ENCODE data around the gene SCARB1. TPM values are rescaled to one million over a fixed set of nuclear protein-coding genes. Genes with fewer than 3 reads are reported as not detected.
A peak's percentile ranks its signal among the peaks of the same experiment; 100 is the strongest.

The SCARB1 gene
- total RNA-seq, 6 experiments from 2014 or later, result 128 to 359 (median 214) TPM

- H3K4me1 ChIP-seq, result peaks cover 0 to 61% (median 24%) of the 10 kb centered on the region in 4 donors
- ATAC-seq, result peak in 1 of 4 donors; percentile 1
- peak in 1 of 3 donors; percentile 82 for DNase-seq
- no peaks in the 10 kb centered on the region for H3K36me3 ChIP-seq
- no peaks in the 10 kb centered on the region for H3K9me3 ChIP-seq
- 37% methylated on average over 5 of the region's 18 CpGs for WGBS (ENCODE audit: insufficient coverage, low coverage, low lambda C conversion rate, missing lambda C conversion rate)
- intact Hi-C loops (cut with DNase I), result no loop called here
- H3K4me3 ChIP-seq, result no peak overlapping the region
- peak overlapping the region; percentile 27 to 91 (median 53) for H3K27ac ChIP-seq
- H3K27me3 ChIP-seq, result no peaks in the 10 kb centered on the region
- TF ChIP-seq POLR2A (IDR thresholded peaks at IDR 0.05) (no peak), CTCF (IDR thresholded peaks at IDR 0.05) (no peak)
Measured at GRCh38 chr12:124833693-124834122, 30.0 kb downstream of the SCARB1 start.

- Histone ChIP-seq H3K27me3 (no peaks in the 10 kb centered on the region), H3K4me3 (no peak overlapping the region), H3K9me3 (no peaks in the 10 kb centered on the region), H3K27ac (peak overlapping the region; percentile 91 to 96 (median 92)), H3K36me3 (no peaks in the 10 kb centered on the region), H3K4me1 (peaks cover 0 to 61% (median 20%) of the 10 kb centered on the region in 4 donors)
- ATAC-seq (no peak), DNase-seq (no peak)
- WGBS (ENCODE audit: insufficient coverage, low coverage, low lambda C conversion rate, missing lambda C conversion rate), result 11% methylated on average over 4 of the region's 4 CpGs
- TF ChIP-seq POLR2A (IDR thresholded peaks at IDR 0.05) (no peak), CTCF (IDR thresholded peaks at IDR 0.05) (no peak)
- intact Hi-C loops (cut with DNase I), result no loop called here
Measured at GRCh38 chr12:124832856-124833255, 30.8 kb downstream of the SCARB1 start.

- TF ChIP-seq CTCF (IDR thresholded peaks at IDR 0.05) (no peak), POLR2A (IDR thresholded peaks at IDR 0.05) (peak; percentile 31)
- peak overlapping the region; percentile 91 to 96 (median 92) for H3K27ac ChIP-seq
- no peaks in the 10 kb centered on the region for H3K9me3 ChIP-seq
- no peaks in the 10 kb centered on the region for H3K27me3 ChIP-seq
- no peak overlapping the region for H3K4me3 ChIP-seq
- WGBS (ENCODE audit: insufficient coverage, low coverage, low lambda C conversion rate, missing lambda C conversion rate), result 43% methylated on average over 7 of the region's 8 CpGs
- peak; percentile 22 to 40 (median 28) for ATAC-seq
- no peak for DNase-seq
- peaks cover 0 to 54% (median 17%) of the 10 kb centered on the region in 4 donors for H3K4me1 ChIP-seq
- H3K36me3 ChIP-seq, result no peaks in the 10 kb centered on the region
- intact Hi-C loops (cut with DNase I), result no loop called here
Measured at GRCh38 chr12:124831590-124831989, 32.1 kb downstream of the SCARB1 start.

- no peaks in the 10 kb centered on the region for H3K36me3 ChIP-seq
- no peak for DNase-seq
- peak overlapping the region; percentile 90 to 96 (median 92) for H3K27ac ChIP-seq
- no peak for ATAC-seq
- no peaks in the 10 kb centered on the region for H3K27me3 ChIP-seq
- TF ChIP-seq CTCF (IDR thresholded peaks at IDR 0.05), result no peak
- no peak overlapping the region for H3K4me3 ChIP-seq
- no peaks in the 10 kb centered on the region for H3K9me3 ChIP-seq
- 83% methylated on average over 4 of the region's 6 CpGs for WGBS (ENCODE audit: insufficient coverage, low coverage, low lambda C conversion rate, missing lambda C conversion rate)
- H3K4me1 ChIP-seq, result peaks cover 0 to 58% (median 22%) of the 10 kb centered on the region in 4 donors
- intact Hi-C loops (cut with DNase I), result no loop called here
Measured at GRCh38 chr12:124830306-124830705, 33.4 kb downstream of the SCARB1 start.

All from right lobe of liver (tissue), 6 donors.